CD14-positive monocyte (primary cell): Measurements from ENCODE around the gene PRTN3. TPM values are rescaled to one million over a fixed set of nuclear protein-coding genes. Genes with fewer than 3 reads are reported as not detected.

Source experiments
- DNase-seq, 3 donors: peaks; one replicate each; pipeline ENCODE4 v3.0.0-alpha.2; 2011 to 2022
- H2AFZ ChIP-seq: 2 replicates; pipeline ENCODE4 v1.6.0; 2012; ENCODE audit warnings: mild to moderate bottlenecking, low read depth, low read length, inconsistent platforms; ENCODE audit not compliant: insufficient read depth, poor library complexity, severe bottlenecking
- H3K27ac ChIP-seq, 2 donors: 1 replicate in 1 of 2; 2 replicates in 1 of 2; pipeline ENCODE4 v1.5.1; 2012 to 2013; ENCODE audit warnings: low read length in 2 of 2, control low read depth in 1 of 2, inconsistent platforms in 1 of 2, low read depth in 1 of 2, mild to moderate bottlenecking in 1 of 2
- H3K27me3 ChIP-seq, 2 donors: one replicate each; pipeline versions ENCODE4 v1.6.0 to v1.6.1; 2011 to 2013; ENCODE audit warnings: low read length in 2 of 2; ENCODE audit not compliant: control insufficient read depth in 2 of 2, insufficient read depth in 2 of 2
- H3K36me3 ChIP-seq, 2 donors: replicated peaks in 1 of 2; 1 replicate in 1 of 2; 2 replicates in 1 of 2; pipeline versions ENCODE4 v1.5.1 to v1.6.1; 2012 to 2013; ENCODE audit warnings: low read length in 2 of 2, control low read depth in 1 of 2, inconsistent platforms in 1 of 2, mild to moderate bottlenecking in 1 of 2; ENCODE audit not compliant: insufficient read depth in 2 of 2, control insufficient read depth in 1 of 2
- H3K4me1 ChIP-seq, 2 donors: 1 replicate in 1 of 2; 2 replicates in 1 of 2; pipeline versions ENCODE4 v1.5.1 to v1.6.1; 2012 to 2013; ENCODE audit warnings: low read length in 2 of 2, control low read depth in 1 of 2, inconsistent platforms in 1 of 2, mild to moderate bottlenecking in 1 of 2, moderate library complexity in 1 of 2; ENCODE audit not compliant: insufficient read depth in 2 of 2, control insufficient read depth in 1 of 2
- H3K4me2 ChIP-seq: replicated peaks from 2 replicates; pipeline ENCODE3; 2012; ENCODE audit warnings: low read length, moderate library complexity, mild to moderate bottlenecking; ENCODE audit not compliant: poor library complexity, severe bottlenecking; ENCODE audit errors: extremely low read depth
- H3K4me3 ChIP-seq, 3 experiments: fragments of 200-600 bp in 1 of 3; sonication (generic) in 1 of 3; replicated peaks in 1 of 3; 1 replicate in 2 of 3; 2 replicates in 1 of 3; pipeline ENCODE4 v1.5.1; 2011 to 2013; ENCODE audit warnings: low read length in 3 of 3, mild to moderate bottlenecking in 3 of 3, control low read depth in 2 of 3, low read depth in 2 of 3, inconsistent platforms in 1 of 3, moderate library complexity in 1 of 3
- H3K79me2 ChIP-seq: 2 replicates; pipeline ENCODE4 v1.6.0; 2012; ENCODE audit warnings: mild to moderate bottlenecking, control low read depth, inconsistent platforms, low read length, moderate library complexity; ENCODE audit not compliant: insufficient read depth
- H3K9ac ChIP-seq: 2 replicates; pipeline ENCODE4 v1.6.0; 2017; ENCODE audit warnings: low read length, mild to moderate bottlenecking; ENCODE audit not compliant: insufficient read depth, poor library complexity, severe bottlenecking
- H3K9me3 ChIP-seq, 2 donors: replicated peaks in 1 of 2; 1 replicate in 1 of 2; 2 replicates in 1 of 2; pipeline versions ENCODE4 v1.5.1 to v1.6.1; 2012 to 2013; ENCODE audit warnings: low read length in 2 of 2, control low read depth in 1 of 2; ENCODE audit not compliant: control insufficient read depth in 1 of 2, insufficient read depth in 1 of 2
- H4K20me1 ChIP-seq: 2 replicates; pipeline ENCODE4 v1.6.0; 2012; ENCODE audit warnings: mild to moderate bottlenecking, low read length, control low read depth, moderate library complexity; ENCODE audit not compliant: insufficient read depth
- H3K27ac Mint-ChIP-seq, 7 donors: one replicate each; pipeline ENCODE4 v1.8.0; 2020; ENCODE audit warnings: mild to moderate bottlenecking in 7 of 7, mixed read lengths in 7 of 7, moderate library complexity in 6 of 7, inconsistent platforms in 2 of 7
- H3K27me3 Mint-ChIP-seq, 3 donors: one replicate each; pipeline ENCODE4 v1.8.0; 2021 to 2022; ENCODE audit warnings: low read depth in 3 of 3, mild to moderate bottlenecking in 3 of 3, mixed read lengths in 3 of 3, moderate library complexity in 3 of 3, inconsistent platforms in 1 of 3
- H3K36me3 Mint-ChIP-seq, 2 donors: one replicate each; pipeline ENCODE4 v1.8.0; 2020; ENCODE audit warnings: mixed read lengths in 2 of 2, inconsistent platforms in 1 of 2, mild to moderate bottlenecking in 1 of 2
- H3K4me1 Mint-ChIP-seq: one replicate; pipeline ENCODE4 v1.8.0; 2020; ENCODE audit warnings: mild to moderate bottlenecking, mixed read lengths
- H3K4me3 Mint-ChIP-seq, 2 donors: one replicate each; pipeline ENCODE4 v1.8.0; 2020; ENCODE audit warnings: mild to moderate bottlenecking in 2 of 2, mixed read lengths in 2 of 2, moderate library complexity in 1 of 2
- H3K9me3 Mint-ChIP-seq, 7 donors: one replicate each; pipeline ENCODE4 v1.8.0; 2020 to 2022; ENCODE audit warnings: mixed read lengths in 7 of 7, mild to moderate bottlenecking in 6 of 7, moderate library complexity in 6 of 7, inconsistent platforms in 2 of 7
- WGBS: methylation state at CpG from one replicate; pipeline ENCODE4 v1.1.5; 2013; ENCODE audit warnings: missing lambda C conversion rate; ENCODE audit not compliant: insufficient coverage; 5-methylcytosine and 5-hydroxymethylcytosine counted together
- intact Hi-C, 2 donors: fragments of 100-400 bp; cut with micrococcal nuclease; formaldehyde crosslinking; loops; one replicate each; pipeline versions ENCODE4 v1.15.0 to v1.15.1; 2023
- polyA plus RNA-seq, 3 donors: library from polyadenylated mRNA; depleted of rRNA in 1 of 3; unstranded in 2 of 3; stranded (reverse) in 1 of 3; fragments of 300-500 nt in 2 of 3; fragments of >200 nt in 1 of 3; fragmentation: Illumina TruSeq in 2 of 3; gene quantifications; 1 replicate in 2 of 3; 2 replicates in 1 of 3; pipeline ENCODE4 v1.2.3, GENCODE V29; 2012 to 2021
- TF ChIP-seq, protein P1 (sequence below): fragments of 200-600 bp; IDR thresholded peaks from one replicate; pipeline ENCODE4 v1.8.0; 2022; ENCODE audit warnings: antibody characterized with exemption, mild to moderate bottlenecking

Gene PRTN3
- polyA plus RNA-seq, 3 donors: 0.11 TPM; not detected in 2

DNA sequence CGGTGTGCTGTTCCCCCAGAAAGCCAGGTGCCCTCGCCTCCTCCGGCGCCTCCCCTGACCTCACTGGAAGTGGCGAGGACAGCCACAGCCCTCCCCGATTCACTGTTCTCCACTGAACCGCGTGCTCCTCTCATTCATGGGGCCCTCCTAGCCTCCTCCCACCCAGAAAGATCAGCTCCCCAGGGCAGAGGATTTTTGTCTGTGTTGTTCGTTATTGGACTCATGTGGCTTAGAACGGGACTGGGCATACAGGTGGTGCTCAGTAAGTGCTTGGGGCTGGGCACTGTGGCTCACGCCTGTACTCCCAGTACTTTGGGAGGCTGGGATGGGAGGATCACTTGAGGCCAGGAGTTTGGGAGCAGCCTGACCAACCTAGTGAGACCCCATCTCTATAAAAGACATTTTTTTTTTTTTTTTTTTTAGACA, 3.8 kb downstream of the PRTN3 start:
- Histone ChIP-seq H3K27me3 (peaks cover 0 to 31% of the 10 kb centered on the region in 2 donors), H3K4me2 (peak overlapping the region; percentile 88), H2AFZ (no peak overlapping the region), H3K9me3 (no peaks in the 10 kb centered on the region), H3K79me2 (peaks cover 41% of the 10 kb centered on the region), H4K20me1 (peaks cover 5% of the 10 kb centered on the region), H3K36me3 (no peaks in the 10 kb centered on the region), H3K27ac (no peak overlapping the region), H3K9ac (no peak overlapping the region), H3K4me1 (peaks cover 48 to 68% of the 10 kb centered on the region in 2 donors), H3K4me3 (peak overlapping the region in 1 of 3 experiments; percentile 30)
- Mint-ChIP-seq H3K27ac (peak overlapping the region in 1 of 7 donors; percentile 58), H3K4me1 (peaks cover 67% of the 10 kb centered on the region), H3K9me3 (peaks cover 0 to 9% (median 3%) of the 10 kb centered on the region in 7 donors), H3K27me3 (peaks cover 48 to 66% (median 54%) of the 10 kb centered on the region in 3 donors), H3K36me3 (peaks cover 0 to 5% of the 10 kb centered on the region in 2 donors), H3K4me3 (peak overlapping the region; percentile 56 to 80)
- intact Hi-C loops: no loop called here
- TF ChIP-seq, protein P1, sequence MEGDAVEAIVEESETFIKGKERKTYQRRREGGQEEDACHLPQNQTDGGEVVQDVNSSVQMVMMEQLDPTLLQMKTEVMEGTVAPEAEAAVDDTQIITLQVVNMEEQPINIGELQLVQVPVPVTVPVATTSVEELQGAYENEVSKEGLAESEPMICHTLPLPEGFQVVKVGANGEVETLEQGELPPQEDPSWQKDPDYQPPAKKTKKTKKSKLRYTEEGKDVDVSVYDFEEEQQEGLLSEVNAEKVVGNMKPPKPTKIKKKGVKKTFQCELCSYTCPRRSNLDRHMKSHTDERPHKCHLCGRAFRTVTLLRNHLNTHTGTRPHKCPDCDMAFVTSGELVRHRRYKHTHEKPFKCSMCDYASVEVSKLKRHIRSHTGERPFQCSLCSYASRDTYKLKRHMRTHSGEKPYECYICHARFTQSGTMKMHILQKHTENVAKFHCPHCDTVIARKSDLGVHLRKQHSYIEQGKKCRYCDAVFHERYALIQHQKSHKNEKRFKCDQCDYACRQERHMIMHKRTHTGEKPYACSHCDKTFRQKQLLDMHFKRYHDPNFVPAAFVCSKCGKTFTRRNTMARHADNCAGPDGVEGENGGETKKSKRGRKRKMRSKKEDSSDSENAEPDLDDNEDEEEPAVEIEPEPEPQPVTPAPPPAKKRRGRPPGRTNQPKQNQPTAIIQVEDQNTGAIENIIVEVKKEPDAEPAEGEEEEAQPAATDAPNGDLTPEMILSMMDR: no peak
- 5% methylated on average over 4 of the region's 11 CpGs for WGBS
- no peak for DNase-seq

DNA sequence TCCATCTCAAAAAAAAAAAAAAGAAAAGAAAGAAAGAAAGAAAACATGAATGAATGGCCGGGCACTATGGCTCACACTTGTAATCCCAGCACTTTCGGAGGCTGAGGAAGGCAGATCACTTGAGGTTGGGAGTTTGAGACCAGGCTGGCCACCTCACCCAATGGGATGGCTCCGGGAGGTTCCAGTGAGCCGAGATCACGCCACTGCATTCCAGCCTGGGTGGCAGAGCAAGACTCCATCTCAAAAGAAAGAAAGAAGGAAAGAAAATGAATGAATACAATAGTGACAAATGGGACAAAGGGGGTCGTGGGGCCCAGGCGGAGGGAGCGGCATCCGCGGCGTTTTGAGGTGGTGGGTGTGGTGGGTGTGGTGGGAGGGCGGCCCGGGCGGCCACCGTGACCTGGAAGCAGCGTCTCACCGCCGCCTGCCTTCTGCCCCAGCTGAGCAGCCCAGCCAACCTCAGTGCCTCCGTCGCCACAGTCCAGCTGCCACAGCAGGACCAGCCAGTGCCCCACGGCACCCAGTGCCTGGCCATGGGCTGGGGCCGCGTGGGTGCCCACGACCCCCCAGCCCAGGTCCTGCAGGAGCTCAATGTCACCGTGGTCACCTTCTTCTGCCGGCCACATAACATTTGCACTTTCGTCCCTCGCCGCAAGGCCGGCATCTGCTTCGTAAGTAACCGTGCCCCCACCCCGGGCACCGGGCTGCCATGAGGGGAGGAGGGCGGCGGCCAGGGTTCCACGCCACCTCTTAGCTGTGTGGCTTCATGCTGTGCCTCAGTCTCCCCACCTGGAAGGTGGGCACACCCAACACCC, 5.1 kb downstream of the PRTN3 start:
- peaks cover 43 to 63% of the 10 kb centered on the region in 2 donors for H3K4me1 ChIP-seq
- peaks cover 51 to 64% (median 52%) of the 10 kb centered on the region in 3 donors for H3K27me3 Mint-ChIP-seq
- peaks cover 0 to 34% of the 10 kb centered on the region in 2 donors for H3K27me3 ChIP-seq
- H4K20me1 ChIP-seq: peaks cover 3% of the 10 kb centered on the region
- TF ChIP-seq, protein P1: no peak
- H3K4me3 ChIP-seq: no peak overlapping the region
- peaks cover 0 to 9% (median 3%) of the 10 kb centered on the region in 7 donors for H3K9me3 Mint-ChIP-seq
- no peaks in the 10 kb centered on the region for H3K9me3 ChIP-seq
- no peak overlapping the region for H2AFZ ChIP-seq
- intact Hi-C loops: no loop called here
- no peak overlapping the region for H3K27ac ChIP-seq
- H3K27ac Mint-ChIP-seq: no peak overlapping the region
- H3K9ac ChIP-seq: no peak overlapping the region
- H3K36me3 Mint-ChIP-seq: peaks cover 0 to 5% of the 10 kb centered on the region in 2 donors
- no peak overlapping the region for H3K4me2 ChIP-seq
- H3K79me2 ChIP-seq: peaks cover 34% of the 10 kb centered on the region
- peaks cover 68% of the 10 kb centered on the region for H3K4me1 Mint-ChIP-seq
- 59% methylated on average over 36 of the region's 37 CpGs for WGBS
- H3K36me3 ChIP-seq: no peaks in the 10 kb centered on the region
- peak overlapping the region in 1 of 2 donors; percentile 67 for H3K4me3 Mint-ChIP-seq
- DNase-seq: no peak
